ENCODE results near the gene TASOR.
"Not testable (repeated sequence)": the region's sequence is repeated elsewhere in the genome, so short reads cannot be mapped to it uniquely, and the experiment has no call there.

Gene TASOR, protein sequence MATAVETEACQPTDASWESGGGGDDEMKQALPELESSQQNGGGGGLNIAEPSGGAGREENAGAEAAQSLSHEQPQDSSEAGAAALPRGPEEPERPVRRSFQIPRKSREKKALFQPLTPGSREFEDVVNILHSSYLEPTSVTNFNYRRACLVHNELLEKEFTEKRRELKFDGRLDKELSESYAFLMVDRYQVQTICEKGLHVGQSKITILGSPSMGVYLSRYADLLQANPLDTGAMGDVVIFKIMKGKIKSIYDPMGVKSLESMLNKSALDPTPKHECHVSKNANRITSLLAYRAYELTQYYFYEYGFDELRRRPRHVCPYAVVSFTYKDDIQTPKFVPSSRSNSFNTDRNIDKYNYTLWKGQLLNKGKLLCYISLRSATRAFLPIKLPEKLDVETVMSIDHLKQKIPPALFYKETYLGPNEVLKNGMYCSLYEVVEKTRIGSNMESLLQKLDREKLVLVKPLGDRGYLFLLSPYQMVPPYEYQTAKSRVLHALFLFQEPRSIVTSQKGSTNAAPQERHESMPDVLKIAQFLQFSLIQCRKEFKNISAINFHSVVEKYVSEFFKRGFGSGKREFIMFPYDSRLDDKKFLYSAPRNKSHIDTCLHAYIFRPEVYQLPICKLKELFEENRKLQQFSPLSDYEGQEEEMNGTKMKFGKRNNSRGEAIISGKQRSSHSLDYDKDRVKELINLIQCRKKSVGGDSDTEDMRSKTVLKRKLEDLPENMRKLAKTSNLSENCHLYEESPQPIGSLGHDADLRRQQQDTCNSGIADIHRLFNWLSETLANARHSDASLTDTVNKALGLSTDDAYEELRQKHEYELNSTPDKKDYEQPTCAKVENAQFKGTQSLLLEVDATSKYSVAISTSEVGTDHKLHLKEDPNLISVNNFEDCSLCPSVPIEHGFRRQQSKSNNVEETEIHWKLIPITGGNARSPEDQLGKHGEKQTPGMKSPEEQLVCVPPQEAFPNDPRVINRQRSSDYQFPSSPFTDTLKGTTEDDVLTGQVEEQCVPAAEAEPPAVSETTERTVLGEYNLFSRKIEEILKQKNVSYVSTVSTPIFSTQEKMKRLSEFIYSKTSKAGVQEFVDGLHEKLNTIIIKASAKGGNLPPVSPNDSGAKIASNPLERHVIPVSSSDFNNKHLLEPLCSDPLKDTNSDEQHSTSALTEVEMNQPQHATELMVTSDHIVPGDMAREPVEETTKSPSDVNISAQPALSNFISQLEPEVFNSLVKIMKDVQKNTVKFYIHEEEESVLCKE (N-terminal part only)

DNA sequence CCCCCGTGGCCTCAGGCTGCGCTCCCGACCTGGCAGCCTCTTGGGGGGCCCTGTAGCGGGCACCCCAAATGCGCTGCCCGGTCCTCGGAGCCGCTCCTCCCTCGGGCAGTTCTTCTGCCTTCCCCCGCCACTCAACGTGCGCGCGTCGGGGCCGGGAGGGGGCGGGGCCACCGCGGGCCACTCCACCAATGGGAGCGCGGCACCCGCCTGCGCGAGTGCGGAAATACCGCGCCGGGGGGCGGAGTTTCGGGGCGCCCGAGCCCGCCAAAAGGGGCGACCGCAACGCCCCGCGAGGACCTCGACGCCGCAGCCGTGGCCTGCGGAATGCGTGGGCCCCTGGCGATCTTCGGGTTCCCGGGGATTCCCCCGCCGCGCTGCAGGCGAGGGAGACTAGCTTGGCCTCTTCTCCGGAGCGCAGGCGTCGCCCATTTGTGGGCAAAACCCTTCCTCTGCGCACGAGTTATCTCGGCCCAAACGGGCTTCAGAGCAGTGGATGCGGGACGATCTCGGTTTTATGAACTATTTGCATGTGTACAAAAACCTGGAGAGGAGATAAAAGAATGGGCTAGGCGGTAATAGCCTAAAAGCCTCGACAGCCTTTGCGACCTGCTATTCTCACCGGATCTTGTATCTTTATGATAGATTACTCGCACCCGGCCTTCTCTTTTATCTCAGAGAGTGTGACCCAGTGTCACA, at the start of gene TASOR:
TSS of gene TASOR (minus strand) at position 144 of the 696 bp plus-strand sequence. CDS start 259 bp downstream, outside the sequence.
- TF ChIP-seq, protein P1, sequence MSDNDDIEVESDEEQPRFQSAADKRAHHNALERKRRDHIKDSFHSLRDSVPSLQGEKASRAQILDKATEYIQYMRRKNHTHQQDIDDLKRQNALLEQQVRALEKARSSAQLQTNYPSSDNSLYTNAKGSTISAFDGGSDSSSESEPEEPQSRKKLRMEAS (IDR thresholded peaks at IDR 0.05; ENCODE audit: low read depth, low read length): peak; percentile 82
- TF ChIP-seq MYC (IDR thresholded peaks at IDR 0.05; ENCODE audit: low read depth, low read length) (peak; percentile 55), POLR2A (IDR thresholded peaks at IDR 0.05; ENCODE audit: extremely low read depth, insufficient read length) (peak; percentile 76)
- TF ChIP-seq, protein P2, sequence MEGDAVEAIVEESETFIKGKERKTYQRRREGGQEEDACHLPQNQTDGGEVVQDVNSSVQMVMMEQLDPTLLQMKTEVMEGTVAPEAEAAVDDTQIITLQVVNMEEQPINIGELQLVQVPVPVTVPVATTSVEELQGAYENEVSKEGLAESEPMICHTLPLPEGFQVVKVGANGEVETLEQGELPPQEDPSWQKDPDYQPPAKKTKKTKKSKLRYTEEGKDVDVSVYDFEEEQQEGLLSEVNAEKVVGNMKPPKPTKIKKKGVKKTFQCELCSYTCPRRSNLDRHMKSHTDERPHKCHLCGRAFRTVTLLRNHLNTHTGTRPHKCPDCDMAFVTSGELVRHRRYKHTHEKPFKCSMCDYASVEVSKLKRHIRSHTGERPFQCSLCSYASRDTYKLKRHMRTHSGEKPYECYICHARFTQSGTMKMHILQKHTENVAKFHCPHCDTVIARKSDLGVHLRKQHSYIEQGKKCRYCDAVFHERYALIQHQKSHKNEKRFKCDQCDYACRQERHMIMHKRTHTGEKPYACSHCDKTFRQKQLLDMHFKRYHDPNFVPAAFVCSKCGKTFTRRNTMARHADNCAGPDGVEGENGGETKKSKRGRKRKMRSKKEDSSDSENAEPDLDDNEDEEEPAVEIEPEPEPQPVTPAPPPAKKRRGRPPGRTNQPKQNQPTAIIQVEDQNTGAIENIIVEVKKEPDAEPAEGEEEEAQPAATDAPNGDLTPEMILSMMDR (IDR thresholded peaks at IDR 0.05; ENCODE audit: low read depth, low read length): no peak
- H3K4me3 ChIP-seq (ENCODE audit: low read depth, low read length): peak within 1 kb of the TSS; percentile 89
- peak; percentile 88 for DNase-seq (ENCODE audit: low read depth)

DNA sequence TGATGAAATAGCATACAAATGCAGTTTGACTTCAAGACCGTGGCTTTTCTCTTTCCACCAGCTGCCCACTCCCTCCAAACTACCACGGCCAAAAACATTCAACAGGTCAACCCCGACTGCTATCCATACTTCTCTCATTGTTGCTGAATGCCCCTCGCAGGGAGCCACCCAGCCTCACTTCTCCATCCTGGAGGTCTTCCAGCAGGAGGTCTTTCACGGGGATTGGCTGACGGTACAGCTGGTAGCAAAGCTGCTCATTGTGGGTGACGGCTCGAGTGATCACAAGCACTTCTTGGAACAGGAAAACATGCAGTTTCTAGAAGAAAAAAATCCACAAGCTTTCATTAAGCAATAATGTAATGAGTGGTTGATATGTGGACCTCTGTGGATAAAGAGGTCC, 49.0 kb upstream of the TASOR start:
- DNase-seq (ENCODE audit: low read depth): no peak
- H3K4me3 ChIP-seq (ENCODE audit: low read depth, low read length): no peak overlapping the region
- TF ChIP-seq MYC (IDR thresholded peaks at IDR 0.05; ENCODE audit: low read depth, low read length): no peak
- TF ChIP-seq, protein P1 (IDR thresholded peaks at IDR 0.05; ENCODE audit: low read depth, low read length): no peak
- TF ChIP-seq, protein P2 (IDR thresholded peaks at IDR 0.05; ENCODE audit: low read depth, low read length): no peak
- TF ChIP-seq POLR2A (IDR thresholded peaks at IDR 0.05; ENCODE audit: extremely low read depth, insufficient read length): no peak

DNA sequence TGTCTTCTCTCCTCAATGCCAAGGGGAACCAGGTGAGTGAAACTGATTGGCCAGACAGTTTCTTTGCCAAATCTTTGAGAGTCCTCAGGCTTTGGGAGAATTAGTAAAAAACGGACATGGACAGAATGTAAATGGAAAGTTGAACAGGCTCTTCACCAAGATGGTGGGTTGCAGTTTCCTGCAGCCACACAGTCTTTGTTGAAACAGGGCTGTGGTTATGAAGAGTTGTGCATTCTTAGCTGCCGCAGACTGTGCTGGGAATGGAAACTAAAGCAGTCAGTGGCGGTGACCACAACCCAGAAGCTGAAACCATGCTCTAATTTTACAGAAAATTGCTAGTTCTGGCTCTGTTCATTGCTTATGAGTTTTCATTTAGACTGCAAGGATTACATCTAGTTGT, 42.1 kb upstream of the TASOR start:
- DNase-seq (ENCODE audit: low read depth): no peak
- no peak overlapping the region for H3K4me3 ChIP-seq (ENCODE audit: low read depth, low read length)
- TF ChIP-seq POLR2A (IDR thresholded peaks at IDR 0.05; ENCODE audit: extremely low read depth, insufficient read length) (no peak), MYC (IDR thresholded peaks at IDR 0.05; ENCODE audit: low read depth, low read length) (no peak)
- TF ChIP-seq, protein P2 (IDR thresholded peaks at IDR 0.05; ENCODE audit: low read depth, low read length): no peak

DNA sequence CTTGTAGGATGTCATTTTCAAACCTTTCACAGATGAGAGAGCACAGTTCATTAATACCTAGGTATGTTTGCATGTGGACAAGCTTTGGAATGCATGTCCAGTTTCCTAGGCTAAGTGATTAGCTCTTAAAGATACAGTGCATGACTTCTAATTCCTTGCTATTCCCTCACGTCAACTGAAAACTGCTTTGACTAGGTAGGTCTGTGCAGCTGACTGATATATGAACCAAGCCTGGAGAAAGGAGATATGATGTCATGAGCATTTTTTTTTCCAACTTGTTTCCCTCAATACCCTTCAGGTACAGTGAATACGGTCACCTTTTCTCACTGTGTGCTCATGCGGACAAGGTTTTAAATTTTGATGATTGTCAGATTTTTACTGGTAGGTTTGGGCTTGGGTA, 41.6 kb upstream of the TASOR start:
- no peak for DNase-seq (ENCODE audit: low read depth)
- no peak overlapping the region for H3K4me3 ChIP-seq (ENCODE audit: low read depth, low read length)
- TF ChIP-seq, protein P1 (IDR thresholded peaks at IDR 0.05; ENCODE audit: low read depth, low read length): no peak
- TF ChIP-seq POLR2A (IDR thresholded peaks at IDR 0.05; ENCODE audit: extremely low read depth, insufficient read length) (no peak), MYC (IDR thresholded peaks at IDR 0.05; ENCODE audit: low read depth, low read length) (no peak)
- TF ChIP-seq, protein P2 (IDR thresholded peaks at IDR 0.05; ENCODE audit: low read depth, low read length): no peak

DNA sequence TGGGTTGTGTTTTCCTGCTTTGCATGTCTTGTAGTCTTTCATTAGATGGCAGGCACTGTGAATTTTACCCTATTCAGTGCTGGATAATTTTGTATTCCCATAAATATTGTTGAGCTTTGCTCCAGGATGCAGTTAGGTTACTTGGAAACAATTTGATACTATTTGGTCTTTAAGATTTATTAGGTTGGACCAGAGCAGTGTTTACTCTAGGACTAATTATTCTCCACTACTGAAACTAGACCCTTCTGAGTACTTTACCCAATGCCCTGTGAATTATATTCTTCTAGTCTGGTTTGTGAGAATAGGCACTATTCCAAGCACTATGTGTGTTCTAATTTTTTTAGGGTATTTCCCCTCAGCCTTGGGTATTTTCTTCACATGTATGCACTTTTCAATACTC, 37.8 kb upstream of the TASOR start:
- DNase-seq (ENCODE audit: low read depth): no peak
- H3K4me3 ChIP-seq (ENCODE audit: low read depth, low read length): no peak overlapping the region
- TF ChIP-seq MYC (IDR thresholded peaks at IDR 0.05; ENCODE audit: low read depth, low read length) (no peak), POLR2A (IDR thresholded peaks at IDR 0.05; ENCODE audit: extremely low read depth, insufficient read length) (no peak)
- TF ChIP-seq, protein P2 (IDR thresholded peaks at IDR 0.05; ENCODE audit: low read depth, low read length): no peak
- TF ChIP-seq, protein P1 (IDR thresholded peaks at IDR 0.05; ENCODE audit: low read depth, low read length): no peak

DNA sequence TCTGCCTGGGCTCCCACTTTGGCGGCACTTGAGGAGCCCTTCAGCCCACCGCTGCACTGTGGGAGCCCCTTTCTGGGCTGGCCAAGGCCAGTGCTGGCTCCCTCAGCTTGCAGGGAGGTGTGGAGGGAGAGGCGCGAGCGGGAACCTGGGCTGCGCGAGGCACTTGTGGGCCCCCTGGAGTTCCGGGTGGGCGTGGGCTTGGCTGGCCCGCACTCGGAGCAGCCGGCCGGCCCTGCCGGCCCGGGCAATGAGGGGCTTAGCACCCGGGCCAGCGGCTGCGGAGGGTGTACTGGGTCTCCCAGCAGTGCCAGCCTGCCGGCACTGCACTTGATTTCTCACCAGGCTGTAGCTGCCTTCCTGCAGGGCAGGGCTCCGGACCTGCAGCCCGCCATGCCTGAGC, 35.7 kb upstream of the TASOR start:
- DNase-seq (ENCODE audit: low read depth); H3K4me3 ChIP-seq (ENCODE audit: low read depth, low read length): not testable (repeated sequence)

Data from NB4 (cell line).